NCI-H1092 treated with DMSO at 0.1 percent for 48 hours (cell line): Measurements from ENCODE around the gene ZNF605.
"Not testable (repeated sequence)": the region's sequence is repeated elsewhere in the genome, so short reads cannot be mapped to it uniquely, and the experiment has no call there.

Experiments used
- DNase-seq: peaks from one replicate; lab custom pipeline; 2025; lab: John Stamatoyannopoulos, UW

The ZNF605 gene

DNA sequence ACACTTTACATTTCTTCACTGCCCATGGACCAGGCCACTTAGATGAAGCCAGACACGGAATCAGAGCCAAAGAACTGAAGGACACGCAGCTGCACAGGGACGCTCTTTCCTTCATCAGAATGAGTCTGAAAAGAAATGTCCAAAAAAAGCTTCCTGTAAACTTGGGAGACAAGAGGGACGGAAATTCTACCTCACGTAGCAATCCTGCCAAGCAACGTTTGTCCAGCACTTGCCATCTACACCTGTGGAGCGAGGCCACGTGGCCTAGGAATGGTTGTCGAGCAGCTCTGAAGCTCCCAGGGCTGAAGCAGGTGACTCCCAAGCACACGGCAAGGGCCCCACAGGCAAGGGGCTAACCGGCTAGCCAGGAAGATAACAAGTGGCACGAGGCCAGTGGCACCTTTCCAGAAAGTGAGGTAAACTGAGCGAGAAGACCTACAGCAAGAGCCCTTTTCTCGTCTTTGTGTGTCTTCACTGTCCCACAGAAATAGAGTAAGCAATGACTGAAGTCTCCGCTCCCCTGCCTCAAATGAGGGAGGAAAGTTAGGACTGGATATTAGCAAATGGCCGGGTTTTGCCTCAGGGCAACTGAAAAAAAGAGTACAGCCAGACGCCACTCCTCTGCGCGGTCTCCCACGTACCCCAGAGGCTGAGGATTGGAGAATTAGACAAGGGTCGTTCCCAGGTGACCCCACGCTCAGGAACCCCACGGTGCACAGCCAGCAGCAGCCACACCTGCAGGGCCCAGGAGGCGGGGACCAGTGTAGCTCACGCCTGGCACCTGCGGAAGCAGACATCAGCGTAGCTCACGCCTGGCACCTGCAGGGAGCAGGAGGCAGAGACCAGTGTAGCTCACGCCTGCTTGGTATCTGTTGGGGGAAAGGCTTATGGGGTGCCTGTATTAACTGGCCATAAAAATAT is 7.7 kb downstream of the ZNF605 start:
- no peak for DNase-seq

DNA sequence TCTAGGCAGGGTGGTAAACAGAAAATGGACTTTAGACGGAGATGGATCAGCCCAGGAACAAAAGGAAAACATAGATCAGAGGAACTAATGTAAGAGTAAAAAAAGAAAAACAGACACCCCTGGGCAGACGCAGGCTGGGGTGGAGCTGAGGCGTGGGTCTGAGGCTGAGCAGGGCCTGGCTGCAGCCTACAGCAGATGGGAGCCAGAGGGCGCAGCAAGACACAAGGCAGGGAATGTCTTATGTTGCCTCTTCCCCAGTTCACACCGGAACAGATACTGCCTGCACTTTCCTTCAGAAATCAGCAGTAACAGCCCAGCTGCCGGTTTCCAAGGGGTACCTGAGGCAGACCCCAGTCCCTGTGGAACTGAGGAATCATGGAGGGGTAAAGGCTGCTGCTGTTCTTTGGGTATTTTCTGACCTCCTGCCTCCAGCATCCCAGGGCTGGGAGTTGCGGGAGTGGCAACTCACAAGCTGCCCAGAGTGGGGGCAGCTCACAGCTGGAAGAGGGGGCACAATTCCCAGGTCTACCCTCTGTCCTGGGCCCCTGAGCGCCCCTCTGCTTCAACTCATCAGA is 9.8 kb downstream of the ZNF605 start:
- DNase-seq = no peak

DNA sequence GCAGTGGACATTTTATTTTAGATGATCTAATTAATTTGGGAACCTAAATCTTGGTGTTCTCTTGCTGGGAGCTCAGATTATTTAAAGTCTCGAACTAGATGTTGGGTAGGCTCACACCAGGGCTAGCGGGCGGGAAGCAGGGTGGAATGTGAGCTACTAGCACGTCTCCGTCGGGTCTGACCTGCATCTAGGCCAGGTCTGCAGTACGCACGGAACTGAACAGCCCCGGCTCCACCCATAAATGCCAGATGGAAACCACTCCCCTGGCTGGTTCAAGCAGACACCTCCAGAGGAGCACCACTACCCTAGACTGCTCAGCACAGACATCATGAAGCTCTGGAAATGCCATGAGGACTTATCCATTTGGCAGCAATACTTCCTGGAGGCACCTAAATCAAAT is 10.3 kb downstream of the ZNF605 start:
- no peak for DNase-seq

DNA sequence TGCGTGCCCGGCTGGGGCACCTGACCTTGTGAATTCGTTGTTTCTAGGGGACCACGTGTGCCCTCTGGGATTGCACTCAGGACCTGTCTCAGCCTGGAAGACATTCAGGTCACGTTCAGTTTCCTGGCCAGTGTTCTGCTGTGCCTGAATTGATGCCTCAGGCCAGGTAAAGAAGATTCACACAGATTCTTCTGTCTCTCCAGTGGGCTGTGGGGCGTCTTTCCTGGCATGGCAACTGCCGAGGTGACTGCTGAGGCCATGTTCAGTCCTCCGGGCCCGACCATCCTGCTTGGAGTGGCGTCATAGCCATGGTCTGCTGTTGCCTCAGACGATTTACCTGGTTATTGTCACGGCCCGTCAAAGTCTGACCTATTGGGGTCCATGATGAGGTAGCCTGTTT is 13.5 kb downstream of the ZNF605 start:
- no peak for DNase-seq

DNA sequence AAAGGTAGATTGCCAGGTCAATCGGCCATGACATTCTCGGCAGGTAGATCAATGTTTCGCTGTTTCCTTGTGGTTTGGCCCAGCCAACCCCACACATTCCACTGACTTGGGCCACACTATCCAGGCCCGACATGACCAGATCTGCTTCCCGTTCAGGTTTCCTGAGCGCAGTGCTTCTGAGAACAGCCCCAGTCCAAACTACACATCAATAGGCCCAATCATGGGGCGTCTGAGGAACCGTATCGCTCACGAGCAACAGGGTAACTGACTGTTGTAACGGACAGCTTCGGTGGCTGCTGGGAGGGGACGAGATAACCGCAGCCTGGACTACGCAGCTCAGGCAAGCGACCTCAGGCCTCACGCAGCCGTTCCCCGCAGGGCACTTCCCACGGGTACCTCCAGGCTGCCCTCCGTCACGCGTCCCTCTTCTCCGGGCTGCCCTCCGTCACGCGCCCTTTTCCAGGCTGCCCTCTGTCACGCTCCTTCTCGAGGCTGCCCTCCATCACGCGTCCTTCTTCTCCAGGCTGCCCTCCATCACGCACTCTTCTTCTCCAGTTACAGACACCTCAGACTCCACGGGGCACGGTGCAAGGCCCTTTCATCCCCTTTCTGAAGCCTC is 14.7 kb downstream of the ZNF605 start:
- no peak for DNase-seq

DNA sequence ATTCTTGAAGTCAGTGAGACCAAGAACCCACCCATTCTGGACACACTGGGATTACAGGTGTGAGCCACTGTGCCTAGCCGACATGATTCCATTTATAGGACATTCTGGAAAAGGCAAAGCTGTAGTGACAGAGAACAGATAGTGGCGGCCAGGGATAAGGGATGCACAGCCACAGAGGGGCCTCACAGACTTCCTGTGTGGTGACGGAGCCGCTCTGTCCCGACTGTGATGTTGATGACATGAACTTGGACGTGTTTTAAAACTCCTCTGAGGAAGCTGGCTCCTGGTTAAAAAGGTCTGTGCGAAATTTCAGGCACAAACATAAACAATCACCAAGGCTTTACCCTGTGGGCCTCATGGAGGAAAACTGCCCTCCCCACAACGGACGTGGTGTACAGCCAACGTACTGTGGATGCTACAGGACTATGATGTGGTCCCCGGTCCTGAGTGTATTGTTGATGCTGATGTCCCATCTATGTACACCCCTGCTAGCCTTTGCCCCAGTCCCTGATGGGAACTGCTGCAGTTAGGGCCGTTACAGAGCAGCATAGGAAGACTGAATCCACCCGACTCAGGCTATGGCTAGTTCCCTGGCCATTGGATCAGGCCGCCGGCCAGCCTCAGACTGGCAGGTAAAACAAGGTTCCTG is 15.9 kb downstream of the ZNF605 start:
- DNase-seq = no peak

DNA sequence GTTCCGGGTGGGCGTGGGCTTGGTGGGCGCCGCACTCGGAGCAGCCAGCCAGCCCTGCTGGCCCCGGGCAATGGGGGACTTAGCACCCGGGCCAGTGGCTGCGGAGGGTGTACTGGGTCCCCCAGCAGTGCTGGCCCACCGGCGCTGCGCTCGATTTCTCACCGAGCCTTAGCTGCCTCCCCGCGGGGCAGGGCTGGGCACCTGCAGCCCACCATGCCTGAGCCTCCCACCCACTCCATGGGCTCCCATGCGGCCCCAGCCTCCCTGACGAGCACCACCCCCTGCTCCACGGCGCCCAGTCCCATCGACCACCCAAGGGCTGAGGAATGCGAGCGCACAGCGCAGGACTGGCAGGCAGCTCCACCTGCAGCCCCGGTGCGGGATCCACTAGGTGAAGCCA is 17.3 kb downstream of the ZNF605 start:
- DNase-seq = not testable (repeated sequence)

DNA sequence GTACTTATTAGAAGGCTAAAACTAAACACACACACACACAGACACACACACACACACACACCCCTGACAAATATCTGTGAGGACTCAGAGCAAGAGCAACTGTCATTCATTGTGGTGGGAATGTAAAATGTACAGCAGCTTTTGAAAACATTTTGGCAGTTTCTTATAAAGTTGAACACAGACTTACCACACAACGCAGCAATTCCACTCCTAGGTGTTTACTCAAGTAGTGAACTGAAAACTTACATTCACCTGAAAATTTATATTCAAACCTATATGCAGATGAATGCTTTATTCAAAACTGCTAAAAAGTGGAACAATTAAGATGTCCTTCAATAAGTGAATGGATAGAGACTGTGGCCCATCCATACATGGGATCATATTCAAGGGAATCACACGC is 18.6 kb downstream of the ZNF605 start:
- DNase-seq = no peak

DNA sequence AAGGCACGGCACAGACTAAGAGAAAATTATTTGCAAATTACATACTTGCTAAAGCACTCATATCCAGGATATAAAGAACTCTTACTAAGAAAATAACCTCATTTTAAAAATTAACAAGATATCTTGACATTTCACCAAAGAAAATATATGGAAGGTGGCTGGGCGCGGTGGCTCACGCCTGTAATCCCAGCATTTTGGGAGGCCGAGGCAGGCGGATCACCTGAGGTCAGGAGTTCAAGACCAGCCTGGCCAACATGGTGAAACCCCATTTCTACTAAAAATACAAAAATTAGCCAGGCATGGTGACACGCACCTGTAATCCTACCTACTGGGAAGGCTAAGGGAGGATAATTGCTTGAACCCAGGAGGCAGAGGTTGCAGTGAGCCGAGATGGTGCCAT is 19.2 kb downstream of the ZNF605 start:
- not testable (repeated sequence) for DNase-seq

DNA sequence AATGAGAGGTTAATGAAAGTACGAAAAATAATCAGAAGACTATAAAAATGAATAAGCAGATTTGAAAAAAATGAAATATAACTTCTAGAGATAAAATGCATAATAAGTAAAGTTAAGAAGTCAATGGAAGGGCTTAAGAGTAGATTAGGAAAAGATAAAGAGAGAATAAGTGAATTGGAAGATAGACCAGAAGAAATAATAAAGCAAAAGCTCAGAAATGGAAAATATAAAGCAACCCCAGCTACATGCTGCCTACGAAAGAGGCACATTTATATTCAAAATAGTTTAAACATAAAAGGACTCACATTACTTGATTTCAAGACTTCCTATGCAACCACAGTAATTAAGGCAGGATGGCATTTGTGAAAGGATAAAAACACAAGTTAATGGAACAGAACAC is 19.9 kb downstream of the ZNF605 start:
- no peak for DNase-seq

DNA sequence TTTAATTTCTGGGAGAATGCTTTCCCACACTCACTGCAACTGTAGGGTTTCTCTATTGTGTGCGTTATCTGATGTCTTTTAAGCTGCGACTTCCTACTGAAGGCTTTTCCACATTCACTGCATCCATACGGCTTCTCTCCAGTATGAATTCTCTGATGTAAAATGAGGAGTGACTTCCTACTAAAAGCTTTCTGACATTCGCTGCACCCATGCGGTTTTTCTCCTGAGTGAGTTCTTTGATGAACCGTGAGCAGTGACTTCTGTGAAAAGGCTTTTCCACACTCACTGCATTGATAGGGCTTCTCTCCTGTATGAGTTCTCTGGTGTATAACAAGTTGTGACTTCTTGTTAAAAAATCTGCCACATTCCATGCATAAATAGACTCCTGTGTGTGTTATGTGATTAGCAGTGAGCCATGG is 29.7 kb downstream of the ZNF605 start:
- no peak for DNase-seq

DNA sequence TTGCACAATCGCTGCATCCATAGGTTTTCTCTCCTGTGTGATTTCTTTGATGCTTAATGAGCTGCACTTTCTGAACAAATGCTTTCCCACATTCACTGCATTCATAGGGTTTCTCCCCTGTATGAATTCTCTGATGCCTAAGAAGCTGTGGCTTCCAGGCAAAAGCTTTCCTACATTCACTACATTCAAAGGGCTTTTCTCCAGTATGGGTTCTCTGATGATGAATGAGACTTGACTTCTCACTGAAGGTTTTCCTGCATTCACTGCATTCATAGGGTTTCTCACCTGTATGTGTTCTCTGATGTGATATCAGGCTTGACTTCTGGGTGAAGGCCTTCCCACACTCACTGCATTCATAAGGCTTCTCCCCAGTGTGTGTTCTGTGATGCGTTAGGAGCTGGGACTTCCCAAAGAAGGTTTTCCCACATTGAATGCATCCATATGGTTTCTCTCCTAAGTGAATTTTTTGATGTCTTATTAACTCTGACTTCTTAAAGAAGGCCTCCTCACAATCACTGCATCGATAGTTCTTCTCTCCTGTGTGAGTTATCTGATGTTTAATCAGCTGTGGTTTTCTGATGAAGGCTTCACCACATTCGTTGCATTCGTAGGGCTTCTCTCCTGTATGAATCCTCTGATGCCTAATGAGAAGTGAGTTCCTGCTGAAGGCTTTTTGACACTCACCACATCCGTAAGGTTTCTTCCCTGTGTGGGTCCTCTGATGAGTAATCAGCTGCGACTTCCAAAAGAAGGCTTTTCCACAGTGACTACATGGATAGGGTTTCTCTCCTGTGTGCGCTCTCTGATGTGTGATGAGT is 30.3 kb downstream of the ZNF605 start:
- no peak for DNase-seq

DNA sequence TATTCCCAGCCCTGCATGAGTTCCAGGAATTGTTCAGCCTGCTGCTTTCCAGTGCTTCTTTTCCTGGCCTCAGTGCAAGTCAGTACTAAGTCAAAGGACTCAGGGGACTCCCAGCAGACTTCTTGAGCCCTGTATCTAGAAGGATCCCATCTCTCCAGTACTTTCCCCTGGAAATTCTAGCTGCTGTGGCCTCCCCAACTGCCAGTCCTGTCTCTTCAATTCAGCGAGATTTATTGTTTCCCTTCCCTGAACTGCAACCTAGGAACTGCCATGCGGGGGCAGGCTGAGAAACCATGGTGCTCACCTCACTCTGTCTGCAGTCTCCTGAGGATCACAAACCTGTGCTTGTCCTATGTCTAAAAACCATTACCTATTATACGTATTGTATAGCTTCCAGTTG is 31.8 kb downstream of the ZNF605 start:
- DNase-seq = no peak

DNA sequence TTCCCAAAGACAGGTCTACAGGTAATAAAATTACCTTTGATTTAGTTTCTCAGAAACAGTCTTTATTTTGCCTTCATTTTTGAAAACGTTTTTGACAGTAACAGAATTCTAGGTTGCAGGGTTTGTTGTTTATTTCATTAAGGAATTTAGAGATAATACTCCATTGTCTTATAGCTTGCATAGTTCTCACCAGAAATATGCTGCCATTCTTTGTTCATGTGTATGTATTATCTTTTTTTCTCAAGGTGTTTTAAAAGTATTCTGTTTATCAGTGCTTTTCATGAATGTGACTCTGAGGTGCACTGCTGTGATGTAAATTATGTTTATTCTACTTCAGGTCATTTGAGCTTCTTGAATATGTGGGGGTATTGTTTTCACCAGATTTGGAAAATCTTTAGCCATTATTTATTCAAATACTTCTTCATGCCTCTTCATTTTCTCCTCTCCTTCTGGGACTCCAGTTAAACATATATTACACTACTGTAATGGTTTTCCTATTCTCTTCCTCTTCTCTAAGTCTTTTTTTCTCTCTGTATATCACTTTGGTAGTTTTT is 32.7 kb downstream of the ZNF605 start:
- no peak for DNase-seq

DNA sequence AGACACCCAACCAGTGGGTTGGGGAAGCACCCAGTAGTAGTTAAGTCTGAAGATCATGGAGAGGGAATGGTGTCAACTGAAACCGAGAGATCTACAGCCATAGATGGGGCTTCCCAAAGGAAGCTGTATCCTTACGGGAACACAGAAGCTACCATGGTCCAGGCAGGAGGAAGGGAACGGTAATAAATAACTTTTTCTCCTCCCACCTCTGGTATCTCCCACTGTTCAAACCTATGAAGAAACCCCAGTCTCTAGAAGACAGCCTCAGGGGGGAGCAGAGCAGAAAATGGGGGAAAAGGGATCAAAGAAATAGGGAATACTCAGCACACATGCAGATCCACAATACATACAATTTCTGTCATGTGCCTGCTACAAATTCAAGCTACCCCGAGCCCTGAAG is 33.4 kb downstream of the ZNF605 start:
- no peak for DNase-seq

DNA sequence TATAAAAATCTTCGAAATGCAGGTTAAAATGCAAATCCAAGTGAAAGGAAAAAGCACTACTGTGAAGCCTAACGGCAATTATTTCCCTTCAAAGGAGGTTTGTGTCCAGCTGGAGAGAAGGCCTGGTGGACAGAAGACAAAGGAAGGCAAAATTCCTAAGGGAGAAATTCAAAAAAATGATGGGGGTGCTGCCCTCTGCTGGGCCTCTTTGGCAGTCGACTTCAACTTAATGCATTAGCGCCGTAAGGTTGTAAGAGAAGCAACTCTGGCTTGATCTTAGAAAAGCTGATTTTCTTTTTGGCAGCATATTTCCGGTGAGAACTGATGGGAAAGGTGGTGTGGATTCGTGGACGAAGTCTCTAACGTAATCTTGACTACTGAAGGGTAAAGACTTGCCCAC is 34.4 kb downstream of the ZNF605 start:
- DNase-seq = no peak

DNA sequence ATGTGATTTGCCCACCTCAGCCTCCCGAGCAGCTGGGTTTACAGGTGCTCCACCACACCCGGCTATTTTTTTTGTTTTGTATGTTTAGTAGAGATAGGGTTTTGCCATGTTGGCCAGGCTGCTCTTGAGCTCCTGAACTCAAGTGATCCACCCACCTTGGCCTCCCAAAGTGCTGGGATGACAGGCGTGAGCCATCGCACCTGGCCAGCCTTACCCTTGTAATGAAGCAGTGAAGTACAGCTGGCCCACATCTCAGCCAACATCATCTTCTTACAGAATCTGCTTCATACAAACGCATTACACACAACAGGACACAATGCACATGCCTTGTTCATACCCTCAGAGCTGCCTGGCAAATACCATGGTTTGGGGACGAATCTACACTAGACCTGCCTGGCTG is 37.4 kb downstream of the ZNF605 start:
- DNase-seq = no peak

DNA sequence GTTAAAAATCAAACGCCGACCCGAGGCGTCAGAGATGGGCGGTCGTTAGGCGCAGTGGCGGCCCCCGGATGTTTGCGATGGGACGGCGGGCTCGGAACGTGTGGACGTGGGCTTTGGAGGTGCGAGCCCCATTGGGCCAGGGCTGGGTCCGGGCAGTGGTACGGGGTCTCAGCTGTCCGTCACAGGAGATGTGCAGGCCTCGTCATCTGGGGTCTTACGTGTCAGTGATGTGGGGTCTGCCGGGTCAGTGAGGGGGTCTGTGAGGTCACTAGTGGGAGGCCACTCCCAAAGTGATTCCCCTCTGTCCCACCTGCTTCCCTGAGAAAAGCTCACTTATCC is 47.1 kb downstream of the ZNF605 start:
- no peak for DNase-seq

DNA sequence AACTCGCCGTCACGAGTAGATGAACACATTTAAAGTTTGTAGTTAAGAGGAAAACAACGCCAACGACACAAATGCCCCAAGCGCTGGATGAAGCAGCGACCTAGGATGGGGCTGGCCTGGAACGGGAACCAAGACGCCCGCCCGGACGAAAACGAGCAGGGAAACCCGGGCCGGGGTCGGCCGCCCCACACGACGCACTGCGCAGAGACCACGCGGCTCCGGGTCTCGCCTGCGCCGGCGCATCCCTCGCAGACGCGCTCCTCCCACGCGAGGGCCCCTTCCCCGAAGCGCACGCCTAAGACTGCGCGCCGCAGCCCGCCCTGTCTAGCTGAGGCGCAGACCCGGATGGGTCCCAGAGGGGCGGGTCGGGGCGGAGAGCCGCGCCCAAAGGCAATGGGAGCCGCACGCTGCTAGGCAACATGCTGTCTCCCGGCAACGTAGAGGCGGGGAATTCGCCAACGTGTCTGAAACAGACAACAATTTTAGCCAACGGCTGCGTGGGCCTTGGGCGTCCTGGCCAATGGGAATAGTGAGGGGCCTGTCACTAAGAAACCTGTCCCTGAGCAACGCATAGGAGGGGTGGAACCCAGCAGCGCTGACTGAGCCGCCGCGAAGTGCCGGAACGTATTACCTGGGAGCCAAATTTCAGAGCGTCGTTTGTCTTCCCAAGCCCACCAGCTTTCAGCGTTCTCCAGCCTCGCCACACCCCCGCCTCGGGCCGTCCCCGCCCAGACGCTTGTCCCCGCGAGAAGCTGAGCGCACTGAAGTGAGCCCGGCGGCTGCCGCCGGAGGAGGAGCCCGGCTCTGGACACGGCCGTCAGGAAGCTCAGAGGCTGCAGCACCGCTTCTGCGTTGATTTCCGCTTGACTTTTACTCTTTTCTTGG is 47.7 kb downstream of the ZNF605 start:
- peak; percentile 98 for DNase-seq

DNA sequence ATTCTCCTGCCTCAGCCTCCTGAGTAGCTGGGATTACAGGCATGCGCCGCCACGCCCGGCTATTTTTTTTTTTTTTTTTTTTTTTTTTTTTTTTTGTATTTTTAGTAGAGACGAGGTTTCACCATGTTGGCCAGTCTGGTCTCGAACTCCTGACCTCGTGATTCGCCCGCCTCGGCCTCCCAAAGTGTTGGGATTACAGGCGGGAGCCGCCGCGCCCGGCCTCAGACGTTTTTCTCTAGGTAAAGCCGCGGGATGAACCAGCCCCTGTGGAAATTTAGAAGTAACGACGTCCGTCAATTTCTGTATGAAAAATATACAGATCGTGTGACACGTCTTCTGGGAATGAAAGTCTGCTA is 48.3 kb downstream of the ZNF605 start:
- DNase-seq = not testable (repeated sequence)

DNA sequence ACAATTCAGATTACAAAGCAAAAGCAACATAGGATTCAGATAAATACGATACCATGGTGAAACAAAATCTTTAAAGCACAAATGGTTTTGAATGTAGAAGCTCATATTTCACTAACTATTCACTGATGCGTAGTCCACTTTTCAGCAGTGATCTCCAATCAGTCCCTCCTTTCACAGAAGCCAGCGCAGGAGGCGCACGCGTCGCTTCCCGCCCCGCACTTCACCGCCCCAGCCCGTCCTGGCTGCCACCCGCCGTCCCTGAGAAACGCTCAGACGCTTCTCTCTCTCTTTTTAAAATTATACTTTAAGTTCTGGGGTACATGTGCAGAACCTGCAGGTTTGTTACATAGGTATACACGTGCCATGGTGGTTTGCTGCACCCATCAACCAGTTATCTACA is 48.9 kb downstream of the ZNF605 start:
- DNase-seq = no peak
